IPS-11a (cell line): ENCODE measurements around the gene PRXL2B.
"Not testable (repeated sequence)": the region's sequence is repeated elsewhere in the genome, so short reads cannot be mapped to it uniquely, and the experiment has no call there.

Experiments
- H3K4me3 ChIP-seq: one replicate; pipeline ENCODE4 v1.5.1; 2013; ENCODE audit warnings: low read depth, low read length, control low read depth

The PRXL2B gene

GRCh38 chr1:2611031-2611501 lies 24.5 kb downstream of the PRXL2B start:
- no peak overlapping the region for H3K4me3 ChIP-seq

GRCh38 chr1:2611621-2612437 lies 25.3 kb downstream of the PRXL2B start:
- H3K4me3 ChIP-seq: no peak overlapping the region

GRCh38 chr1:2612591-2613365 lies 26.2 kb downstream of the PRXL2B start:
- no peak overlapping the region for H3K4me3 ChIP-seq

GRCh38 chr1:2614145-2614544 lies 27.6 kb downstream of the PRXL2B start:
- H3K4me3 ChIP-seq: no peak overlapping the region

- H3K4me3 ChIP-seq: no peak overlapping the region
These were observed 31.4 kb downstream of the PRXL2B start for GRCh38 chr1:2617971-2618470.

GRCh38 chr1:2623571-2624337 lies 37.2 kb downstream of the PRXL2B start:
- no peak overlapping the region for H3K4me3 ChIP-seq

GRCh38 chr1:2624735-2625300 lies 38.2 kb downstream of the PRXL2B start:
- H3K4me3 ChIP-seq: no peak overlapping the region

GRCh38 chr1:2625311-2625710 lies 38.7 kb downstream of the PRXL2B start:
- H3K4me3 ChIP-seq: no peak overlapping the region

- H3K4me3 ChIP-seq: not testable (repeated sequence)
These were observed 39.2 kb downstream of the PRXL2B start for GRCh38 chr1:2625748-2626147.

- H3K4me3 ChIP-seq: no peak overlapping the region
These were observed 41.2 kb downstream of the PRXL2B start for GRCh38 chr1:2627746-2628145.

- H3K4me3 ChIP-seq: peak overlapping the region; percentile 27
These were observed 41.8 kb downstream of the PRXL2B start for GRCh38 chr1:2628191-2628932.

GRCh38 chr1:2628933-2629626 lies 42.5 kb downstream of the PRXL2B start:
- H3K4me3 ChIP-seq: peak overlapping the region; percentile 27

- no peak overlapping the region for H3K4me3 ChIP-seq
These were observed 43.3 kb downstream of the PRXL2B start for GRCh38 chr1:2629627-2630497.

- H3K4me3 ChIP-seq: no peak overlapping the region
These were observed 44.0 kb downstream of the PRXL2B start for GRCh38 chr1:2630498-2631135.

GRCh38 chr1:2631136-2632050 lies 44.8 kb downstream of the PRXL2B start:
- no peak overlapping the region for H3K4me3 ChIP-seq

- H3K4me3 ChIP-seq: no peak overlapping the region
These were observed 45.5 kb downstream of the PRXL2B start for GRCh38 chr1:2632051-2632430.
